Dermis microvascular lymphatic vessel endothelial cell (primary cell): ENCODE data around the gene TERC. TPM values are rescaled to one million over a fixed set of nuclear protein-coding genes. Genes with fewer than 3 reads are reported as not detected.

Source experiments
- total RNA-seq: library from RNA; depleted of rRNA; stranded (reverse); fragments of >200 nt; gene quantifications from 2 replicates; pipeline ENCODE4 v1.2.1, GENCODE V29; 2014

The TERC gene
- total RNA-seq, 1 donor from 2014 or later, result 103 TPM

Other genes with a start within 250 kb of the TERC start
- gene MECOM, start 101.3 kb downstream of the TERC start, total RNA-seq, result 9.4 and 16.2 TPM in 2 replicates
- 1.7 and 2.0 TPM in 2 replicates for gene ACTRT3, start 4.5 kb upstream of the TERC start, total RNA-seq
- gene MYNN, start 8.3 kb upstream of the TERC start, total RNA-seq, result 17.2 and 18.3 TPM in 2 replicates
- under 0.01 TPM in 1 of 2 replicates, not detected in the other for gene LRRIQ4, start 47.8 kb upstream of the TERC start, total RNA-seq
- gene LRRC34, start 47.8 kb upstream of the TERC start, total RNA-seq, result 0.76 and 3.1 TPM in 2 replicates
- gene LRRC31, start 104.9 kb upstream of the TERC start, total RNA-seq, result not detected in 2 replicates
- gene SAMD7, start 146.5 kb upstream of the TERC start, total RNA-seq, result not detected in 2 replicates
- gene SEC62, start 201.7 kb upstream of the TERC start, total RNA-seq, result 20.8 and 27.9 TPM in 2 replicates